GM19035 (cell line): ENCODE data around the gene ROBO1.
"Not testable (repeated sequence)": the region's sequence is repeated elsewhere in the genome, so short reads cannot be mapped to it uniquely, and the experiment has no call there.

Experiments
- ATAC-seq: cut with Tn5 transposase; IDR thresholded peaks from one replicate; pipeline ENCODE4 v1.9.1; 2021; ENCODE audit not compliant: unreplicated experiment

ROBO1 gene

GRCh38 chr3:79558943-79559342, 208.9 kb downstream of the ROBO1 start:
- no peak for ATAC-seq

GRCh38 chr3:79555655-79556054, 212.1 kb downstream of the ROBO1 start:
- ATAC-seq = no peak

GRCh38 chr3:79551997-79552396, 215.8 kb downstream of the ROBO1 start:
- ATAC-seq = no peak

- ATAC-seq = no peak
These were observed 216.4 kb downstream of the ROBO1 start for GRCh38 chr3:79551321-79551892.

- ATAC-seq = no peak
These were observed 224.4 kb downstream of the ROBO1 start for GRCh38 chr3:79543218-79543982.

- no peak for ATAC-seq
These were observed 233.1 kb downstream of the ROBO1 start for GRCh38 chr3:79534727-79535126.

- no peak for ATAC-seq
These were observed 236.1 kb downstream of the ROBO1 start for GRCh38 chr3:79531566-79532295.

- ATAC-seq = peak; percentile 80
These were observed 246.5 kb downstream of the ROBO1 start for GRCh38 chr3:79521221-79521848.

- ATAC-seq = no peak
These were observed 249.9 kb downstream of the ROBO1 start for GRCh38 chr3:79517766-79518413.

- no peak for ATAC-seq
These were observed 251.0 kb downstream of the ROBO1 start for GRCh38 chr3:79516795-79517194.

- ATAC-seq = no peak
These were observed 252.7 kb downstream of the ROBO1 start for GRCh38 chr3:79515072-79515471.

GRCh38 chr3:79514069-79514468, 253.7 kb downstream of the ROBO1 start:
- ATAC-seq = no peak

- no peak for ATAC-seq
These were observed 261.0 kb downstream of the ROBO1 start for GRCh38 chr3:79506751-79507150.

GRCh38 chr3:79502216-79502681, 265.5 kb downstream of the ROBO1 start:
- ATAC-seq = not testable (repeated sequence)

GRCh38 chr3:79497447-79498111, 270.2 kb downstream of the ROBO1 start:
- no peak for ATAC-seq

GRCh38 chr3:79491029-79491641, 276.7 kb downstream of the ROBO1 start:
- ATAC-seq = no peak

- ATAC-seq = no peak
These were observed 277.4 kb downstream of the ROBO1 start for GRCh38 chr3:79490165-79491028.

GRCh38 chr3:79488407-79488806, 279.4 kb downstream of the ROBO1 start:
- no peak for ATAC-seq

GRCh38 chr3:79480746-79481145, 287.1 kb downstream of the ROBO1 start:
- ATAC-seq = no peak
